ENCODE results near the gene TENM3. TPM values are rescaled to one million over a fixed set of nuclear protein-coding genes. Genes with fewer than 3 reads are reported as not detected.

Gene TENM3
- polyA plus RNA-seq, 1 donor, result 19.5 TPM

DNA sequence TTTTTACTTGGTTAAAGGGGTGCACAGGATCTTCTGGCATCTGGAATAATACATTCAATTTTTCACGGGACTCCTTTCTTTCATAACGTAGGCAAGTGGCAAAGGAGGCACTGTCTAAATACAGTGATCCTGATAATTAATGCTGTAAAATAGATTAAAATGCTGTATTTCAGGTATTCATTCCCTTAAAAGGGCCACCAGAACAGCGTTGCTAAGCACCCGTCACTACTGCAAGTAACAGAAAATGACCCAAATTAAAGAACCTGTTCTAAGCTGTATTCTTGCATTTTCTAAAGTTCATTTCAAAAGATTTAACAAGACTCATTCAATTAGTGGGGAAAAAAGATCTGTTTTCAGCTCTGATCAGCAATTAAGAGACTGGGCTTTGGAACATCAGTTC is 208.2 kb downstream of the TENM3 start:
- DNase-seq, result no peak

GRCh38 chr4:182453830-182454229 is 210.6 kb downstream of the TENM3 start:
- DNase-seq, result no peak

DNA sequence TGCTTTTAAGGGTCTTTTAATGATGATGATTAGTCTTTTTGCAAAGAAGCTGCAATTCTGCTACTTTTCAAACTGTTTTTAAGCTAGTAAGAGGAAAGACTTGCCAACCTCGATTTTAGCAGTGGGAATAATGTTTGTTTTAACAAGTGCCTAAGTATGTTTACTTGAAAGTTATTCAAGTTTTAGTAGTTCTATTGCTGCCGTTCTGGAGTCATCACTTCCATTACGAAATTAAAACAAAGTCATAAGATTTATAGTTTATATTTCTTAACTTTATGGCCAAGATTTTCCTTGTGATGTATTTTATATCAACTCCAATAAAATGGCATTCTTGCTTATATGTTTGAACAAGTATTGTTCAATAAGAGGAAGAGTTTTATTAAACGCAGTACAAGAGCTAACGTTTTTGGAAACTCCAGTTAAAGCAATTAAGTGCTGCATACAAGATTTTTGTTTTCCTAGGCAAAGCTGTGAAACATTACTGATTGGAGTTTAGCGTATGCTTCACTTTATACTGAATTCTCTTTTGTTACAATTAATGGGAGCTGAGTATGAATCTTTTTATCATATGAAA is 211.3 kb downstream of the TENM3 start:
- DNase-seq, result no peak

GRCh38 chr4:182465114-182465513 is 221.9 kb downstream of the TENM3 start:
- no peak for DNase-seq

GRCh38 chr4:182465979-182466378 is 222.8 kb downstream of the TENM3 start:
- no peak for DNase-seq

DNA sequence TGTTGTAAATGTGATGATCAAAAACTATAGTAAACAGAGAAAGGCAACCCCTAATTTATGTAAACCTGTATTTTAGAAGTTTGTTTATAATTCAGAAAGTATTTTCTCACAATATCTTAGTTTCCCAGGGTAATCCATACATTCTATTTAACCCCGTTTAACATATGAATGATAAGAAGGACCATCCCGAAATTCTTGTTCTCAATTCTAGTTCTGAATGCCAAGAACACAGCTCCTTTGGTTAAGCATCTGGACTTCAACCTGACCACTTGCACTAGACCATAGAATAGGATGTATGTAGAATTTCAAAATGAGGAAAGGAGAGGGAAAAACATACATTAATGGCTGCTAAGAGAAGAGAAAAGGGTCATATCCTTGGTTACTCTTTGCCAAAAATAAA is 227.0 kb downstream of the TENM3 start:
- no peak for DNase-seq

GRCh38 chr4:182475539-182475938 is 232.3 kb downstream of the TENM3 start:
- DNase-seq, result no peak

GRCh38 chr4:182478475-182478874 is 235.3 kb downstream of the TENM3 start:
- peak; percentile 40 for DNase-seq

- no peak for DNase-seq
Observed at GRCh38 chr4:182483685-182484084, 240.5 kb downstream of the TENM3 start.

DNA sequence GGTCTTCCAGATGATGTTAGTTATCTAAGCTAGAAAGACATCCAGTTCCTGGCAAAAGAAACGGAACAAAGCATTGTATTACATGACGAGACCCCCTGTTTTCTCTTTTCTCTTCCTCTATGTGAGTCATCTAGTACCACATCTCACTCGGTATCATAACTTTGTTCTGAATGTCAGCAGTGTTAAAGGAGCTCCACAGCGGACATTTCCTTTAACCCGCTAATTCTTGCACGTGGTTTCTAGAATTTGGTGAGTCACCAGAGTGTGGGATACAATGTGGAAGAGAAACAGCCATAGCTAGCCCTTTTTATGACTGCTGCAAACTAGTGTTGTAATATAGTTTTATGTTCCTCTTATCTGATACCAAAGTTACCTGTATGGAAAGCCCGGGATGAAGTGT is 243.7 kb downstream of the TENM3 start:
- DNase-seq, result no peak

DNA sequence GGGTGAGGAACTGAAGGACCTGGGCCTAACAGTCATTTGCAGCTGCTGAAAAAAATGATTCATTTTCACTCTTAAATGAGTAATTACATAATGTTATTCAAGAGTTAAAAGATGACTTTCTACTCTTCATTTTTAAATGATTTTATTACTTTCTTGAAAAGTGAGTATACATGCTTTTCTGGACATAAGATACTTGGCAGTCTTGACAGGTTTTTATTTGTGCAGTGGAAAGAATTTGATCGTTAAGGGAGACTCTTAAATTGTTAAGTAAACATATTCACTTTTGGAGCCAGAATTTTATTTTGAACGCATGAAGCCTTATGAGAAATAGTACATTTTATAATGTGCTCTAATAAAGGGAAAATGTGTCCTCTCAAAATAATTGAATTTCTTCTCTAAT is 245.7 kb downstream of the TENM3 start:
- DNase-seq, result no peak

DNA sequence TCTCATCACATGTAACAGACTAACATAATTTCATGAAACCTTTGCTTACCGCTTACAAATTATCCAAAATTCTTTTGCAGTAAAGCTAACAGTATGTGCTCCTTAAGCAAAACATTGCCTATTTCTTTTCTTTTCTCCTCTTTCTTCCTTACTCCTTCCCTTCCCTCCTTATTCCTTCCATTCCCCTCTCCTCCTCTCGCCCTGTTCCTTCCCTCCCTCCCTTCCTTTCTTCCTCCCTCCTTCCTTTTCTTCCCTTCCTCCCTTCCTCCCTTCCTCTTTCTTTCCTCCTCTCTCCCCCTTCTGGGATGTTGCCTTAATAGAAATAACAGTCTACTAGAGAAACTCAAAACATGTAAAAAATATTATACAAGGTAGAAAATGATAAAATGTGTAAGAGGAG is 246.4 kb downstream of the TENM3 start:
- DNase-seq, result no peak

- DNase-seq, result no peak
Observed at GRCh38 chr4:182491719-182492118, 248.5 kb downstream of the TENM3 start.

DNA sequence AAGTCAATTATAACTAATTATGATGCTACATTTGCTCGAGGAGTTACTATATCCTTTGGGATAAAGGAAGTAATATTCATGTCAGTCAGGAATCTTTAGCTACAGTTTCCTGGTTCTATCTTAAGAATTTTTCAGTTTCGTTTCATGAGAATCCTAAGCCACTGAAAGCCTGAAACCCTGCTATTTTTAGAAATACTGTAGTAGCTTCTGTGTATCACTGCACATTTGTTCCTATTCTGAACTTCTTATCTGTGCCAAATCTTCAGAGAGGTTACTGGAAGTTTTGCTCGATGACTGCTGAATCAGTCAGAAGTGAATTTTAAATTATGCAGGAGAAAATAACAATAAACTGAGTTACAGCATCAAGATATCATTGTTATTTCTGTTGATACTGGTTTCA is 249.2 kb downstream of the TENM3 start:
- no peak for DNase-seq

DNA sequence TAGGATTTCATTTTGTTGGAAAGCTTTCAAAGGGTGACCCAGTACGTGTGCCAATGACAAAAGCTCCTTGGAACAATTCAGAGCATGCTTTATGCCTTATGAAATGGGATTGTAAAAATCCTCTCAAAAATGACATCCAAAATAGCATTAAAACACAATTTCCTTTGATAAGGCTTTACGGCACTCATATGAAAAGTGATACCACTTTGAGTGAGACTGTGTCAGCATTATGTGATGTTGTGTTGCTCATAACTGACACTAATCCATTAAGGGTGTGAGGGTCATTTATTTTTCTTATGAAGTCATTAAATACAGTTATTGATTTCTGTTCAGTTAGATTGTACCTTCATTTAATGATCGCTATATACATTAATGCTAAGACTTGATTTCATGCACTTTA is 250.2 kb downstream of the TENM3 start:
- no peak for DNase-seq

- DNase-seq, result no peak
Observed at GRCh38 chr4:182494103-182494502, 250.9 kb downstream of the TENM3 start.

DNA sequence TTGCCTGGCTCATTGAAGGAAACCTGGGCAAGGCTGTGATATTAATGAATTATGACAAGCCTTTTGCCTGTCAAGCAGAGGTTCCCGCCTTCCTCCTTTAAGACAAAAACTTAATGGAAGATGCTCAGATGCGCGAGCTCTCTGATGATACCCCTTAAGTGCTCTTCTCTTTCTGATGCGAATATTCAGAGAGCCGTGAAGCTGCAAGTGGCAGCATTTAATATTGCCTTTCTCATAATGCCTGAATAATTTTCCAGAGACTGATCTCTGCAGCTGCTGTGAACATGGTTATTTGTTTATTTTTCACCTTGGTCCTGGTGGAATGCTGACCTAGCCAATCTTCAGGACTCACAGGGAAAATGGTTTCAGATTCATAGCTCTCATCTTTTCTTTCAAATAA is 251.8 kb downstream of the TENM3 start:
- DNase-seq, result no peak

DNA sequence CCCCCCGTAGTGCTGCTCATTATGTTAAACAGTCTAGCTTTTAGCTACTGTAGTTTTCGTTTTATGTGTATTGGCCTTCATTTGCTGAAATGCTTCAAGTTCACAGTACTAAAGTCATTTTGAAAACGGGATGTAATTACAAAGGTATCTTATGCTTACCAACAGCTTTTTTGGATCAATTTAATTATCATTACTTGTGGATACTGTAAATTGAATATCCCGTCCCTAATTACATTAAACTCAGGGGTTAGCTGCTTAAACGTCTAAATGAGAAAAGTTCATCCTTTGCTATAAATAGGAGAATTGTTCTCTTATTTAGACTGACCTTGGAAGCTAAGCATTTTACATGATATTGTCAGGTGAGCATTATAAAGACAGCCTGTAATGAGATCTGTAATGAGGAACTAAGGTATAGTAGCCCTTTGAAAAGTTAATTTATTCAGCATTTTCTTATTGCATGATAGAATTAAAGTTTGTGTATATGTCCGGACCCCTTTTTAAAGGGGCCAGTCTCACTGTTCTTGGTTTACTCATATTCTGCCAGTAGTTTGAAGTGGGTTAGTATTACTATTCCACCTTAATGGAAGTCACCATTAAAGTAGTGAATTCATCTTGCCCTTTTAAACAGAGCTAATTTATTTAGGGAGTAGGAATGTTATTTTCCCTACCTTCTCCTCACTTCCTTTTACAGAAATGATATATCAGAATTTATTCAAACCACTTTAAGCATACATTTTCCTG is 252.6 kb downstream of the TENM3 start:
- DNase-seq, result no peak

GRCh38 chr4:182496408-182496807 is 253.2 kb downstream of the TENM3 start:
- no peak for DNase-seq

DNA sequence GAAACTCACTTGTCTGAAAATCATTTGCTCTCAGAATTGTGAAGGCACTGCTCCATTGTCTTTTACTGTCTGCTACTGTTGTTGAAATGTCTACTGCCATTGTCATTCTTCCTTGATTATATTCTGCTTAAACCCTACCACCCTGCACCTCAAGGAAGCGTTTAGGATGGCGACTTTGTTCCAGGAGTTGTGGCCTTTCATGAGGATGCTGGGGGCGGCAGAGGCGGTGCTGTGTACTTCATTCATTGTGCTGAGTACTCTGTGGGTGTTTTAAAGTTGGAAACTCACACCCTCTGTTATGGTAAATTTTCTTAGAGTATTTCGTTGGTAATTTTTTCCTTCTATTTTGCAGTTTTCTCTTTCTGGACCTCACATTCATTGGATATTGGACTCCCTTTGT is 258.9 kb downstream of the TENM3 start:
- DNase-seq, result no peak

- no peak for DNase-seq
Observed at GRCh38 chr4:182504463-182504862, 261.3 kb downstream of the TENM3 start.

DNA sequence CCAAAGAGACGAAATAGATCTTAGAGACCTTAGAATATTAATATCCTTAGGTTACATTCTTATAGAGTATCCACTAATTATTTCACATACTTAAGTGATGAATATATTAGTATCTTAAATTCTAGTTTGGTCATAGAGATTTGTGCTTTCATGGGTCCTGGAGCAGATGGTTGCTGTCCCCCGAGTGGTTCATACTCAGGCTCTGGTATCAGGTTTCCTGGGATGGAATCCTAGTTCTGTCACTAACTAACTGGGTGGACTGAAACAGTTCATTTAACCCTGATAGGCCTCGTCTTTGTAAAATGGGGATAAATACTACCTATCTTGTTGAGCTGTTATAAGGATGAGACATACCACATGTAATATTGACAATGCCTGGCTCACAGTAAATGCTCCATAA is 264.6 kb downstream of the TENM3 start:
- no peak for DNase-seq

DNA sequence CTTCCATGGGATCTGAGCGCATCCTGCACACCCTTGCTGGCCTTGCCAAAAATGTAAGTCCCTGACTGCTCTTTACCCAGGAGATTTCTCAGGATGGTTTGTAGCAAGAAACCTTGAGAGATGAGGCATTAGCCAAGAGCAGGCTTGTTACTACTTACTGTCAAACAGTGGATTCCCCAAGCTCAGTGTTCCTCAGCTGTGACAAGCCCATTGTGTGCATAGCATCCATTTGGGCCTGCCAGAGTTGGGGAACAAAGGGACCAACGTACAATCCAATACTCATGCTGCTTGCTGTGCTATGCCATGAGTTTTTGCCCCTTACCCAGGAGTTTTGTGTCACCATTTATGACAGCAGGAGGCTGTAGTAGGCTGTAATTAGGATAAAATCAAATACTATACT is 267.6 kb downstream of the TENM3 start:
- DNase-seq, result no peak

DNA sequence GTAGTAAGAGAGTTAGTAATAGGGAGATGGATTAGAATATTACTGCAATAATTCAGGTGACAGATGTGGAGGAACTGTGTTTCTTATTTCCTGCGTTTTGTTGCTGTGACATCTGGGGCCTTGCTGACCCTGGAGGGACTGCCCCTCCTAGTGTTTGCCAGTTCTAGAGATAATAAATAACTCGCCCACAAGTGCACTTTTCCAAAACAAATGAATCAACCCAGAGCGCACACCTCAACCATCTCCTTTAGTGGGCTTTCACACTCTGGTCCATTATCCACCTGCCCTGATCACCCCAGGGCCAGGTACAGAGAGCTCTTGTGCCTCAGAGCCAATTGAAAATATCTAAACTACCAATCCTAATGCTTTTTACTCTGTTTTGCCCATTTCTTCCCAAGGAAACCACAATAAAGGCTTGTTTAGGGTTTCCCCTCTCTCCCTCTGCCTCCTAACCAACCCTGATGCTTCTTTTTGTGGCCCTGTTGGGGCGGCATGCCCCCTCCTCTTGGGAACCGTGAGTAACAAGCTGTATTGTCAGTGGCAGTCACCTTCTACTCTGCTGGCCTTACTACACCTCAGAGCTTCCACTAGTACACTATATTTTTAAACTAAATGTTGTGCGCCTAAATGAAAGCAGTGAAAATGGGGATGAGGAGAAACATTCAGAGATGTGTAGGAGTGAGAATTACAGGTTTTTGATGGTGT is 270.5 kb downstream of the TENM3 start:
- no peak for DNase-seq

Data from left kidney (tissue), 2 donors.